ENCODE measurements around the gene BRD3. TPM values are rescaled to one million over a fixed set of nuclear protein-coding genes. Genes with fewer than 3 reads are reported as not detected.
"Not testable (repeated sequence)": the region's sequence is repeated elsewhere in the genome, so short reads cannot be mapped to it uniquely, and the experiment has no call there.

BRD3 gene
- total RNA-seq, 2 experiments from 2014 or later: 3.1 to 16.3 TPM

- Histone ChIP-seq H3K9me3 (ENCODE audit: low read length) (peaks cover 5% of the 10 kb centered on the region; the same call in 1 of the 2 replicates), H3K79me2 (ENCODE audit: insufficient read depth, low read depth, low read length) (no peaks in the 10 kb centered on the region), H3K27ac (ENCODE audit: low read depth, low read length, poor library complexity, severe bottlenecking) (no peak overlapping the region), H3K4me2 (ENCODE audit: low read length) (no peak overlapping the region), H3K4me3 (ENCODE audit: low read depth, low read length, poor library complexity, severe bottlenecking) (no peak overlapping the region), H4K20me1 (ENCODE audit: insufficient read depth, low read length) (no peaks in the 10 kb centered on the region), H3K36me3 (ENCODE audit: insufficient read depth, low read length) (no peaks in the 10 kb centered on the region), H2AFZ (ENCODE audit: low read length) (no peak overlapping the region), H3K4me1 (ENCODE audit: insufficient read depth, low read length, poor library complexity, severe bottlenecking) (no peaks in the 10 kb centered on the region), H3K9me2 (ENCODE audit: insufficient read depth, low read length) (no peaks in the 10 kb centered on the region)
- ChIA-PET CTCF (ENCODE audit: unreplicated experiment) (no interaction called here), POLR2A (no interaction called here)
- TF ChIP-seq CTCF (conservative IDR thresholded peaks at IDR 0.05; ENCODE audit: low read length) (no peak), EZH2phosphoT487 (IDR thresholded peaks at IDR 0.05; ENCODE audit: borderline replicate concordance, low read depth, low read length) (no peak)
- BruUV-seq (replicated peaks): no TSS peak
- no peak for DNase-seq (ENCODE audit: low spot score)
- intact Hi-C loops (cut with micrococcal nuclease; ENCODE audit: unreplicated experiment): no loop called here
Measured at GRCh38 chr9:134076644-134077043, 8.8 kb upstream of the BRD3 start.

- POLR2A ChIA-PET; H3K9me2 ChIP-seq (ENCODE audit: insufficient read depth, low read length); H3K4me3 ChIP-seq (ENCODE audit: low read depth, low read length, poor library complexity, severe bottlenecking); H2AFZ ChIP-seq (ENCODE audit: low read length); H3K36me3 ChIP-seq (ENCODE audit: insufficient read depth, low read length); H3K79me2 ChIP-seq (ENCODE audit: insufficient read depth, low read depth, low read length); intact Hi-C loops (cut with micrococcal nuclease; ENCODE audit: unreplicated experiment); H3K4me1 ChIP-seq (ENCODE audit: insufficient read depth, low read length, poor library complexity, severe bottlenecking); BruUV-seq (replicated peaks); H3K9me3 ChIP-seq (ENCODE audit: low read length); H3K4me2 ChIP-seq (ENCODE audit: low read length); H3K27ac ChIP-seq (ENCODE audit: low read depth, low read length, poor library complexity, severe bottlenecking); CTCF ChIA-PET (ENCODE audit: unreplicated experiment); H4K20me1 ChIP-seq (ENCODE audit: insufficient read depth, low read length); DNase-seq (ENCODE audit: low spot score): not testable (repeated sequence)
Measured at GRCh38 chr9:134075689-134076088, 7.9 kb upstream of the BRD3 start.

DNA sequence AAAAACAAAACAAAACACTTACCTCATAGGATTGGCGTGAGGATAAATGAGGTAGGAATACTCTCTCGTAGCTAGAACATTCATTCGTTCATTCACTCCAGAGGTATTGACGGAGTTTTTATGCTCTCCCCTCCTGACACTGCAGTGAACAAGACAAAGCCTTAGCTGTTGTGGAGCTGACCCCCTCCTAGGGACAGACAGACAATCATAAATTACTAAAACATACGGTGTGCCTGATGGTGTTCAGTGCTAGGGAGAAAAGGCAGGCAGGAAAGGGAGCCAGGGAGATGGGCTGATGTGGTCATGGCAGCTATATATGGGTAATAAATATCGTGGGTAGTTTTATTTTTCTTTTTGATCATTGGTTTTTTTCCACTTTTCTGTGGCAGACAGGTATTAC, 5.7 kb upstream of the BRD3 start:
- H3K4me2 ChIP-seq (ENCODE audit: low read length): no peak overlapping the region
- H3K4me3 ChIP-seq (ENCODE audit: low read depth, low read length, poor library complexity, severe bottlenecking): no peak overlapping the region
- H3K27ac ChIP-seq (ENCODE audit: low read depth, low read length, poor library complexity, severe bottlenecking): no peak overlapping the region
- no peak overlapping the region for H2AFZ ChIP-seq (ENCODE audit: low read length)
- no peaks in the 10 kb centered on the region for H3K36me3 ChIP-seq (ENCODE audit: insufficient read depth, low read length)
- no peak for DNase-seq (ENCODE audit: low spot score)
- no TSS peak for BruUV-seq (replicated peaks)
- peaks cover 3% of the 10 kb centered on the region for H3K4me1 ChIP-seq (ENCODE audit: insufficient read depth, low read length, poor library complexity, severe bottlenecking)
- no peaks in the 10 kb centered on the region for H3K9me3 ChIP-seq (ENCODE audit: low read length)
- intact Hi-C loops (cut with micrococcal nuclease; ENCODE audit: unreplicated experiment): no loop called here
- H3K9me2 ChIP-seq (ENCODE audit: insufficient read depth, low read length): no peaks in the 10 kb centered on the region
- no peaks in the 10 kb centered on the region for H3K79me2 ChIP-seq (ENCODE audit: insufficient read depth, low read depth, low read length)
- no peaks in the 10 kb centered on the region for H4K20me1 ChIP-seq (ENCODE audit: insufficient read depth, low read length)
- ChIA-PET POLR2A (no interaction called here), CTCF (ENCODE audit: unreplicated experiment) (no interaction called here)
- TF ChIP-seq CTCF (conservative IDR thresholded peaks at IDR 0.05; ENCODE audit: low read length) (no peak), EZH2phosphoT487 (IDR thresholded peaks at IDR 0.05; ENCODE audit: borderline replicate concordance, low read depth, low read length) (no peak)

DNA sequence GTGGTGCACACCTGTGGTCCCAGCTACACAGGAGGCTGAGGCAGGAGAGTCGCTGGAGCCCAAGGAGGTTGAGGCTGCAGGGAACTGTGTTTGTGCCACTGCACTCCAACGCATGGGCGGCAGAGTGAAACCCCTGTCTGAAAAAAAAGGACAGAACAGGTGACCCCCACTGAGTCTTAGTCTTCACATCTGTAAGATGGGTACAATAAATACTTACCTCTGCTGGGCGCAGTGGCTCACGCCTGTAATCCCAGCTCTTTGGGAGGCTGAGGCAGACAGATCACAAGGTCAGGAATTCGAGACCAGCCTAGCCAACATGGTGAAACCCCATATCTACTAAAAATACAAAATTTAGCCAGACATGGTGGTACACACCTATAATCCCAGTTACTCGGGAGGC, 4.9 kb upstream of the BRD3 start:
- H3K4me2 ChIP-seq (ENCODE audit: low read length); POLR2A ChIA-PET; H3K9me2 ChIP-seq (ENCODE audit: insufficient read depth, low read length); H3K36me3 ChIP-seq (ENCODE audit: insufficient read depth, low read length); BruUV-seq (replicated peaks); CTCF ChIA-PET (ENCODE audit: unreplicated experiment); DNase-seq (ENCODE audit: low spot score); H3K4me3 ChIP-seq (ENCODE audit: low read depth, low read length, poor library complexity, severe bottlenecking); H4K20me1 ChIP-seq (ENCODE audit: insufficient read depth, low read length); H2AFZ ChIP-seq (ENCODE audit: low read length); intact Hi-C loops (cut with micrococcal nuclease; ENCODE audit: unreplicated experiment); H3K79me2 ChIP-seq (ENCODE audit: insufficient read depth, low read depth, low read length); H3K9me3 ChIP-seq (ENCODE audit: low read length); H3K4me1 ChIP-seq (ENCODE audit: insufficient read depth, low read length, poor library complexity, severe bottlenecking); H3K27ac ChIP-seq (ENCODE audit: low read depth, low read length, poor library complexity, severe bottlenecking): not testable (repeated sequence)
